HG03432 (cell line): ENCODE results near the gene SEC24D.

Experiments
- ATAC-seq: cut with Tn5 transposase; IDR thresholded peaks from one replicate; pipeline ENCODE4 v1.9.1; 2021; ENCODE audit warnings: mild to moderate bottlenecking, moderate library complexity; ENCODE audit not compliant: unreplicated experiment

Gene SEC24D

DNA sequence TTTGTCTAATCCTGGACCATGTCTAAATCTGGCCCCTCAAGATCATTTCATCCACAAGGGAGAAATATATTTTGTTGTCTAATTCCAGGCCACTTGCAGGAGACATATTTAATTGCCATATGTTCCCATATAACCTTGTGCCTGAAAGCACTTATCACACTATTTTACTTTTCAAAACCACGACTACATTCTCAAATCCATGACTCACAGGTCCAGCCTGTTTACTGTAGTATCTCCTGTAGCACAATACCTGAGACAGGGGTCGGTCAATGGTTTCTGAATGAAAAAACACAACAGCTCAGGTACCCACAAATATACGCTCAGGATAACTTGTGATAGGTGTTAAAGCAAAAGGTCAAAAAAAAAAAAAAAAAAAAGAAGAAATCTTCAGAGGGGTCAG lies 60.9 kb downstream of the SEC24D start:
- no peak for ATAC-seq

DNA sequence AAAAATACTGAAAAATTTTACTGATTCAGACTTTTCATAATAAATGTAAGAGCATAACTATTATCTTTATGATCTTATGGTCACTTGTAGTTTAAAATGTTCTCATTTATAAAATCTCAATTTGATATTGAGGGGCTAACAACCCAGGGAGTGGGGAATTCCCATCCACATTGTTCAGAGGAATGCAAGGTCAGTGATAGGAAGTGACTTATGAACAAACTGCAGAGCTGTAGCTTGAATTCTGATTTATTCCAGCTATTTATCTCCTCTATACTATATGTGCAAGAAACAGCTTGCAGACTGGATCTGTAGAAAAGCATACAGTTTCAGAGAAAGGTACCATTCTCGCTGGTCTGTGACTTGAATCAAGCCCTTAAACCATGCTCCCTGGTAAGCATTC lies 61.6 kb downstream of the SEC24D start:
- ATAC-seq: no peak

DNA sequence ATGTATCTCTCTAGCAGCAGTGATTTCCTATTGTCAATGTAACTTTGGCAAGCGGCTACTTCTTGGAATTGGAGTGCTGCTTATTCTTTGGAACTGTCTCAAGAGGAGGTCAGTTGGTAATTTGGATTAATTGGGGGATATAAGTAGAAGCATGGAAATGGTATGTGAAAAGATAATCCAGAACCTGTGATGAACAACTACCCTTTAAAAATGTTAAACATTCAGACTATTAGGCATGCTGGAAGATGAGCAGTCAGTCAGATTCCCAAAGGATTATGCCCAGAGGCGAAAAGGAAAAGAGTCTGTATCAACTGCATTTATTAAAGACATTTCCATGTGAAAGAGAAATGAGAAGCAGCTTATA lies 62.5 kb downstream of the SEC24D start:
- no peak for ATAC-seq

DNA sequence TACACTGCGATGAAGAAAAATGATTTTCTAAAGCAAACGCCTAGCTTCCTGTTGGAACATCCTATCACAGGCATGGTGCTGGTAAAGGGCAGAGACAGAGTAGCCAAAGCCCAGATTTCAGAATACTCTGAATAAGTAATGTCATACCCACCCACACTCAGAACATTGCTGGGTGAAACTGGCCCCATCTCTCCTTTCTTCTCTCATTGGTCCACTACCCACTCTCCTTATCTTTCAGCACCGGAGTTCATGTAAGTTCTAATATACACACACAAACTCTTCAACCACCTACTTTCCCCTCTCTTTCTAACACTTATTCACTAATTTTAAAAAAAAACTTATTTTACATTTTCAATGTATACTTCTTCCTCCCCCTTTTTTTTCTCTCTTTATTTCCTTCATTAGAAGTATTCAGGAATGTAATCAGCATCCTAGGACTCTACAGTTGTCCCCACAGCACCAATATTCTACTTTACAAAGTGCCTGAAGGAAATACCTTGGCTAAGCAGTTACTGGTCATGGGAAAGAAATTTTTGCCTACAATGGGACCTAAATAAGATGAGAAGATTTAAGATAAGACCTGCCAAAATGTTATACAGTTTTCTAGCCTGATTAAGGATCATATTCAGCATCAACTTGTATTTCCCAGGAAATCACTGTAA lies 63.0 kb downstream of the SEC24D start:
- ATAC-seq: no peak

DNA sequence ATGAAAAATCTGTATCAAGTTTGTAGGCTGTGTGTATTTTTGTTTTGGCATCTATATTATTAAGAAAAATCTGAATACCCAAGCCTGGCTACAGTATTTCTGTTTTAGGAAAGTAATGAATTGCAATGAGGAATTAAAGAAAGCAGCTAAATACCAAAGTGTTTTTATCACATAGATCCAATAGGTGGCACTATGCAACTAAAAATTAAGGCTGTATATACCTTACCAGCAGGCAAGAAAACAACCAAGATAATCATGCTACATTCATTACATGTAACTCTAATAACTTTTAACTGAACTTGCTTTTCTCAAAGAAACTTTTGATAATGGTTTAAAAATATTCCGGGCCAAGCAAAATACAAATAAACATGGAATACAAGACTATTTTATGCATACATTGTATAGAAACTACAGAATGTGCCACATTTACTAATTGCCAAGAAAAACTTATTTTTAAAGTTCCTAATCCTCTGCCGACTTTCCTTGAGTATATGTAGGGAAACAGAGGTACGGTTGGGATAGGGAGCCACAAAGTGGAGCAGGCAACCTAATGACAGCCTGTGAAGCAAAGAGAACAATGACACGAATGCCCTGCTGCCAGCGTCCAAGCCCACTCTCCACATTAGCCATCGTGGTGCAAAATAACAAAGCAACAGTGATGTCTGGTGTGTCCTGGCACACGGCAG lies 63.7 kb downstream of the SEC24D start:
- peak; percentile 77 for ATAC-seq

DNA sequence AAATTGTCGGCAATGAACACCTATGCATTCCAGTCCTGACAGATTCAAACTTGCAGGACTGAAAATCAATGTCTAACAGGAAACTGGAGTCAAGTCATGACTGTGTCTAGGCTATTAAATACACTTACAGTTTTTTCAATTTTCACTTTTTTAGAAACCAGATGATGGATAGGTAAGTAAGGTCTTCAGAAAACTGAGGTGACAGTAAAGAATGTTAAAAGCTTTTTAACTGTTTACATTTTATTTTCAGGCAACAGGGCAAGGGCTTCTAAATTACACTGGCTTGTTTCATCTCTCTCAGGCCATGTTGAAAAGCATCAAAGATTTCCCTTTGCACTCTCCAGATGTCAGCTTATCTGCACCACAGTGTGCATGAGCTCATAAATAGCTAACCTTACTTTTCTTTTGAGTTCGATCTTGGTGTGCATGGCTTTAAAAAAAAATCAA lies 65.2 kb downstream of the SEC24D start:
- no peak for ATAC-seq

DNA sequence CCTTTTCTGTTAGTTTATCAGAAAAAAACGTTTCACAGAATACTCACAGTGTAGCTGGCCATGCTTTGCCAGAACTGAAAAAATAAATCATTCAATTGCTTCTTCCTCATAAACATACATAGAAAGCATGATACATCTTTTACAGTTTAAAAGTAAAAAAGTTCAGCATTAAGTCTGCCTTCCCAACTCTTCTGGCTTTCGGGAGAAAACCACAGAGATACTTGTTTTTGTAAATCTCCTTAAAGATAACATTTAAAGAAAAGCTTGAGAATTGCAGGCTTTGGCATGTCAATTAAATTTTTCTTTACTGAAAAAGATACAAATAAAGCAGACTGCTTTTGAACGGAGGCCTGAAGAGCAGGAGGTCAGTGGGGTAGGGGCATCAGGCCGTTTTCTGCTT lies 66.8 kb downstream of the SEC24D start:
- no peak for ATAC-seq

DNA sequence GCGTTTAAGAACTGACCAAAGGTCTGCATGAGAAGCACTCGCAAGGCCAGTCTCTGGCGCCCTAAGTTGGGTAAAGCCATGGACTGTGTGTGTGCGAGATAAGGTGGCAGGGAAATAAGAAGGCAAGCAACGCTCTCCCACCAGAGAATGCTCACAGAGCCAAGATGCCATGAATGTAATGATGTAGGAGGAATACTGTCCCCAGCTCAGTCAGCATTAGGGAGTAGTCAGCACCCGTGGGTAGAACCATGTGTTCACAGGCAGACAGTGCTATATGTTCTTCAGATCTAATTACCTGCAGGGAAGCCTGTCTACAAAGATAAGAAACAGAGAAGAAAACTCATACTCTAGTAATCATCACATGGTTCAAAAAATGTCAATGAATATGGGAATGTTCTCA lies 68.8 kb downstream of the SEC24D start:
- no peak for ATAC-seq

DNA sequence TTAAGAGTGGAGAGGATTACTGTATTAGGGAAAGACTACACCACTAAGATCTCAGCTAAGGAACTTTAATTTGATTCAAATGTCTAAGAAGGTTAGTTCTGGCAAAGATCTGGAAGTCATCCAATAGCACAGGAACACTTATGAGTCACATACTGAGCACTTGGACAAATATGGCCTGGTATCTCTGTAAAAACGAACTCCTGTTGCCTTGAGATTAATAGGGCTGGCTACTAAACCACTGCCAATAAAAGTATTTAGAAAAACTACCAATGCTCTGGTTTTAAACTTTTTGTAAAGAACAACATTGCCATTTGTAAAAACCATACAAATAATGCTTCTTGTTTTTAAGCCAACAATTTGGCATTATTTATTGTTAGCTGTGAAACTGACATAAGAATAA lies 70.5 kb downstream of the SEC24D start:
- no peak for ATAC-seq

DNA sequence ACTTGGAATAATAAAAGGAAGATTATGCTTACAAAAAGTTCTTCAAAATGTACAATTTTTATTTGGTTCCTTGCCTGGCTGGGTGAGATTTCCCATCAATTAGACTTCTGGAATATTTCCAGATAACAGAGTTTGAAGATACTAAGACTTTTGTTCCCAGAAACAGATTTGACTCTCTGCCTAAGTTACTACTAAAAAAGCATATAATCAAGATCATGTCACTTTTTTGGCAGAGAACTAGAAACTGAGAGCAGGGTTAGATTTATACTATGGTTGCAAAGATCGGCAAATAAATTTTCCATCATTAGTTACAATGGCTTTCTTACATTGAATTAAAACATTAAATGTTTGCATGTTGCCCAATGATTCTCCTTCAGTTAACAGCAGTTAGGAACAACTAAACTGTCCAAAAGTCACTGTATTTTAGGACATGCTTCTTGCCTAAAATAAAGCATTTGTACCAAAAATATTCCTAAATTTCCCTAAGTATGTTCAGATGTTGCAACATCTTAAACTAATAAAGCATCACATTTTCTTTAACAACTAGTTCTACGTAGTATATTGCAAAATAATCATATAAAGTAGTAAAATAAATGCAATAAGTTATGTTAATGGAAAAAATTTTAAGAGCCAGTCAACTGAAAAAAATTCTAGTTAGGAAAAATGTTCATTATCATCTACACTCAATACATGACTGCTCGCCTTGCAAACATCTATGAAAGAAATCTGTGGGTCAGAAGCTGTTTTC lies 73.0 kb downstream of the SEC24D start:
- ATAC-seq: no peak

DNA sequence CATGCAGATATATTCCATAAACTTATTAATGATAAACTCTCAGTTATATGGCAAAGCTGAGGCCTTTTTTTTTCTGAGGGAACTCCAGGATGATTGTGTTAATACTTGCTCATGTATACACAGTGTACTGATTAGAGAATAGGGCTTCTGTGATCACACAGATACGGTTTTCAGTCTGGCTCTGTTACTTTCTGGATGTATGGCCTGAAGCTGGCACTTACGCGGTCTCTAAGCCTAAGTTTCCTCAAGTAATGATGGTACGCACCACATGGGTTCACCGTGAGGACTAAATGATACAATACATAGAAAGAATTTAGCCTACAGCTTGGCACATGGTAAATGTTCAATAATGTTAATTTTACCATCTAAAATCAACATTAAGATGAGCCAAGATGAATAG lies 73.8 kb downstream of the SEC24D start:
- ATAC-seq: no peak

DNA sequence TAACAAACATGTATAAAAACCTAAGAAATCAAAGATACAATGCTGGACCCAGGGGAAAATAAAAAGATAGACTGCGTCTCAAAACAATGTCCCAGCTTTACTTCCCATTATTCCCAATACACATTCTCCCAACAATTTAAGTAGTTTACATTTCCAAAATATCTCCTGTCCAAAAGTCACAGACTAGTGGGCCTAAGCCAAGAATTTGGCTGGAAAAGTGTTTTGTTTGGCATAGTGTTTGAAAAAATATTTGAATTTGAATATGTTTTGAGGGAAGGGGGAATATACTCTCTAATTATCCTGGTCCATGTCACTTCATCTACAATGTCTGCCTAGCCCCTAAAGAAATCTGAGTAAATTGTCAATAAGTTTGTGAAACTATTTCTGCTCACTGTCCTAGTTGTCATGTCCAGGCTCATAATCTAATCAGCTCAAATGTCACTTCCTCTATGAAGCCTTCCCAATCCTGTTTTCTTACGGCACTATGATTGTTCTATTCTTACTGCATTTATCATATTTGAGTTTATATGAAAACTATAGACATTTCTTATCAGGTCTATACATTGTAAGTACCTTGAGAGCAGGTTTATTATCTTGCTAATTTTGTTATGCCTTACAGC lies 74.4 kb downstream of the SEC24D start:
- ATAC-seq: no peak

DNA sequence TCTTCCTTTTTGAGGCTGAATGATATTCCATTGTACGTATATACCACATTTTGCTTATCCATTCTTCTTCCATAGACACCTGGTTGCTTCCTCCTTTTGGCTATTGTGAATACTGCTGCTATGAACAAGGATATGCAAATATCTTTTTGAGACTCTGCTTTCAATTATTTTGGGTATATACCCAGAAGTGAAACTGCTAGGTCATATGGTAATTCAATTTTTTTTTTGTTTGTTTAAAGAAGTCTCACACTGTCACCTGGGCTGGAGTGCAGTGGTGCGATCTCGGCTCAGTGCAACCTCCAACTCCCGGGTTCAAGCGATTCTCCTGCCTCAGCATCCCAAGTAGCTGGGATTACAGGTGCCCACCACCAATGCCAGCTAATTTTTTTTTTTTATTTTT lies 75.4 kb downstream of the SEC24D start:
- peak; percentile 98 for ATAC-seq

DNA sequence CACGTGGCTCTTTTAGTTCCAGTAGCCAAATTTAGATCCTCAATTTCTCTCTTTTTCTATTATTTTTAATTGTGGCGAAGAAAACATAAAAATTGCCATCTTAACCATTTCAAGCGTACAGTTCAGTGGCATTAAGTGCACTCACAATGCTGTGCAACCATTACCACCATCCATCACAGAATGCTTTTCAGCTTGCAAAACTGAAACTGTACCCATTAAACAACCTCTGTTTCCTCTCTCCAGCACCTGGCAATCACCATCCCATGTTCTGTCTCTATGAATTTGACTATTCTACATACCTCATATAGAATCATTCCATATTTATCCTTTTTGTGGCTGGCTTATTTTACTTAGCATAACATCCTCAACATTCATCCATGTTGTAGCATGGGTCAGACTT lies 75.8 kb downstream of the SEC24D start:
- peak; percentile 50 for ATAC-seq

DNA sequence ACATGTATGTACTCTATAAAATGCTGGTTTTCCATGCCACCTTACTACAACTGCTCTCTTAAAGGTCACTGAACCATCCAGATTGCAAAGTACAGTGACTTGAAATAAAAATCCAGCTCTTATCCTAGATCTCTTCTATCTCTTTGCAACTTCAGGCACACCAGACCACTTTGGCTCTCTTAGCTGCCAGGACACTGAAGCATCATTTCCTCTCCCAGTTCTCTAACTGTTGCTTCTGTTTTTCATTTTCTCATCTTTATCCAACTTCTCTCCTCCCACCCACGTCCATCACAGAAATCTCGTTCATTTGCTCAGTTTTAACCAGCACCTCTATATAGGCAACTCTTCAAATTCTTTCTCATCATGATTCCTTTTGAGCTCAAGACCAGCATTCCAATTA lies 76.4 kb downstream of the SEC24D start:
- ATAC-seq: no peak

DNA sequence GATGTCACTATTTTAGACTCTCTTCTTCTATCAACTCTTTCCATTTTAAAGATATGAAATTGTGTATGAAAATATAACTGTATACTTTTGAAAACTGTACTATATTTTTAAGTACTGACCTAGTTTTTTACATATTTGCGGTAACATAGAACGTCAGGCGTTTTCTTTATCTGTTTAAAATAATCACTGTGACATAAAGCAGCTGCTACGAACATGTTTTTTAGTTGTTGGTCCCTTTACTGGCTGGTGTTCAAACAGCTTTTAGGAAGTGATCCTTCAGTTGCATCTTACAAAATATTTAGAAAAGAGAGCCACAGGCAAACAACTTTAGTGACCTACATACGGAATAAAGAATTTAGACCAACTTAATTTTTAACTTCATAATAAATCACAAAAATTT lies 77.6 kb downstream of the SEC24D start:
- ATAC-seq: no peak

DNA sequence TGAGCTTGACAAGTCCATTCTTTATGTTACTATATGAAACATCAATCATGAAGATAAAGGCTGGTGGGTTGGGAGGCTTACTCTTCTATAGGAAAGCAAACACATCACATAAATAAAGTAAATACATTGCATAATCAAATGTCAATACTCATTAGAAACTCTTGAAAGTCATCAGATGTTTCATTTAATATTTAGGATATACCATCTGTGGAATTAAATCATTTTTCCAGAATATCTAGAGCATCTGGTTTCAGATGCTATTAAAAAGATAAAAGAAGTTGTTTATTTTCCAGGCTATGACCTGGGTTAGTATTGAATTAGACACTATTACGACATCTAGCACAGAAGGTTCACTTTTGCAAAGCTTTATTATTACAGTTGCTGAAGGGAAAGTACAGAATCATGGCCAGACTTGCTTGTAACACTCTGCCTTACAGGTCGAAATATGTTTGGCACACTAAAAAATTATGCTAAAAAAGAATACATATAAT lies 78.1 kb downstream of the SEC24D start:
- no peak for ATAC-seq

DNA sequence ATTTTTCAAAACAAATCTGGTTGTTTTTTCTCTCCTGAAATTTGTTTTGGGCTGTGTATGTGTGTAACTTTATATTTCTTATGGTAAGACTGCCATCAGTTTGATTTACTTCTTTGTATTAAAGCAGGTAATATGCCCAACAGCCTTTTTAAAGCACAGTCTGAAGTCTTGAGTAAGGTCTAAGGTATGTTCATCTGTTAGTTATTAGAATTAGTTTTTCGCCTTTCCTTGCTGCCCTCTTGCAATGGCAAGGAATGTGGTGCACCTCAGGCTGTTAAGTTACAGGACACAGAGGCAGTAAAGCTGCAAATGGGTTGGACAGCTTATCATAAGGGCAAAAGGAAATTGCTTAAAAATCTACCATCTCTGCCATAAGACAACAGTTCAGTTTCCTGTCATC lies 79.0 kb downstream of the SEC24D start:
- no peak for ATAC-seq

DNA sequence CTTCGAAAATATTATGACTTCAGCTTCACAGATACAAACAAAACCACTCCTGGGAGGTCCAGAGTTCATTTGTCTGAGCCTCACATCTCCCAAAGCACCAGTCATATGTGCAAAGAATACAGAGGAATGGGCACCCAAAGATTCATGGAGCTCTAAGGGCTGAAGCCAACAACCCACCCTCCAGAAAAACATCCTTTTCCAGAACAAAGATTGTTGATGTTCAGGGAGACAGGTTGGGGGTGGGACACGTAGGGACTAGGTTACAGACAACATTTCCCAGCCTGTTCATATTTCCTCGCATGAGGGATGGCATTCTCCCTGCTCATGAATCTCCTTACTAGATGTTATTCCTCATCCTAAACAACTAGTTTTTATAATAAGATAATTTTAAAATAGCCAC lies 79.5 kb downstream of the SEC24D start:
- ATAC-seq: no peak

DNA sequence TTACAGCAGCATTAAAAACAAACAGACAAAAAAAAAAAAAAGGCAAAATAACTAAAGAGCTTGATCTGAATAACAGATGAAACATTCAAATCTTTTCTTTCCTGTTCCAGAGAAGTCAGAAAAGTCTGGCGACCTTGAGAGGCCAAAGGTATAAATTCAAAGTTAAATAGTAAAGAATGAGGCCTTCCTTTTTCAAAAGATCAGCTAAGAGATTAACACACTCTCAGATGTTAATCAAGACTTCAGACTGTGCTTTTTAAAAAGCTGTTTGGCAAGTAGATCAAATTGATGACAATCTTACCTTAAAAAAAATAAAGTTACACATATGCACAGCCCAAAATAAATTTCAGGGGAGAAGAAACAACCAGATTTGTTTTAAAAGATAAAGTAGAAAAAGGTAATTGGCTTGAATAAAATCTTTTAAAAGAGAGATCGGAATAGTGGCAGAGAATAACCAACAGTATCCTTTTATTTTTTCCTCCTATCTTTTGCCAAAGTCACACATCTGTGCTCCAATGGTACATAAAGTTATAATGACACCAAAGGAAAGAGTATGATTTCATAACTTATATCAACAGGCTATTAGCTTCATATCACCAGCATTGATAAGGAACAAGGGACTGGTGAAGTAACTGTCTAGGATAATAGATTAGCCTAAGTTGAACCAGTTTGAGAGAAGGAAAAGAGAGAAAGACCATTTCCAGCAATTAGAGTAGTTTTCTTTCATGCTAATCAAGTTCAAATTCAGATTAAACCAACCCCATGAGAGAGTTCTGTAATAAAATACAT lies 80.3 kb downstream of the SEC24D start:
- no peak for ATAC-seq

DNA sequence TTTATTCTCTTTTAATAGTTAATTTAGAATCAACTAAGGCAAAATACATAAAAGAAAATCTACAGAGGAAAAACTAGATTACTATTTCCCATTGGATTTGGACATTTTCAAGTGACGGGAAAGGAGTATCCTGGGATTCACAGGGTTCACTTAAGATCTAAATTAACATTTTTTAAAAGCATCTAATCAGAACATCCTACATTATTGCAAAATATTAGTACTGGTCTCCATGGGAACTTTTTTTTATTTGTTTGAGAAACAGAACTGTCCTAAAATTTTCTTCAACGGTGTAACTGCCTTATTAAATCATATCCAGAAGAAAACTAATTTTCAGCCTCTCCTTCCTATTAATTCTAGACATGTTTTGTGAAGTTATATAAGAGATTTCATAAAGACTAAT lies 81.0 kb downstream of the SEC24D start:
- no peak for ATAC-seq
